HCEC 1CT (cell line): ENCODE data around the gene RBPJL.

Experiments used
- DNase-seq: peaks from one replicate; pipeline ENCODE4 v3.0.0-alpha.2; 2017

The RBPJL gene

GRCh38 chr20:45320948-45321595 is 14.4 kb downstream of the RBPJL start:
- no peak for DNase-seq

DNA sequence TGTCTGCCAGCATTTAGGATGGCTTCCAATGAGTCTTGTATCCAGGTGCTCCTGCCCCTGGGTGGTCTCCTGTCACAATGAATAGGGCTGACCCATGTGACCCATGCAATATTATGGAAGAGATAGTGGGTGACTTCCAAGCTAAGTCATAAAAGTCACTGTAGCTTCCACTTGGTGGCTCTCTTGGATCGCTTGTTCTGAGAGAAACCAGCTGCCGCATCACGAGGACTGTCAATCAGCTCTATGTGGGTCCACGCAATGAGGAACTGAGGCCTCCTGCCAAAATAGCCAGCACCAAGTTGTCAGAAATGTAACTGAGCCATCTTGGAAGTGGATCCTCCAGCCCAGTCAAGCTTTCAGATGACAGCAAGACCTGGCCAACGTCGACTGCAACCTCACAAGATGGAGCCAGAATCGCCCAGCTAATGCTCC is 16.3 kb downstream of the RBPJL start:
- DNase-seq, result no peak

GRCh38 chr20:45323731-45324130 is 17.1 kb downstream of the RBPJL start:
- DNase-seq, result peak; percentile 34

GRCh38 chr20:45325371-45325770 is 18.7 kb downstream of the RBPJL start:
- DNase-seq, result no peak

DNA sequence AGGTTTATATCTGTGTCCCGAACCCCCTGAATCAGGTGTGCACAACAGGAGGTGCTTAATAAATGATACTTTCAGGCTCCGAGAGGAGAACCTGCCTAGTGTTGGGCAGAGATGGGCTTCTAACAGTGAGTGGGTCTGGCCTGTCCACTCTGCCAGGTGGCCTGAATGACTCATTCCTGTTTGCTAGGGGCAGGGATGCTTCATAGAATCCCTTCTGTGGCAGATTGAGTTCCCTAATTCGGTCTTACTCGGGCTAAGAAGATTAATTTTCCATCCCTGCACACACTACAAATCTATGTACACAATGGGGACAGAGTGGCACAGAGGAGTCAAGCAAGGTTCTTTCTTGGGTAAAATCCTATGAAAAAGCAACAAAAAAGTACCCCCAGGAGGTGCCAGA is 21.8 kb downstream of the RBPJL start:
- no peak for DNase-seq

- DNase-seq, result no peak
These were observed 23.1 kb downstream of the RBPJL start for GRCh38 chr20:45329497-45330319.

DNA sequence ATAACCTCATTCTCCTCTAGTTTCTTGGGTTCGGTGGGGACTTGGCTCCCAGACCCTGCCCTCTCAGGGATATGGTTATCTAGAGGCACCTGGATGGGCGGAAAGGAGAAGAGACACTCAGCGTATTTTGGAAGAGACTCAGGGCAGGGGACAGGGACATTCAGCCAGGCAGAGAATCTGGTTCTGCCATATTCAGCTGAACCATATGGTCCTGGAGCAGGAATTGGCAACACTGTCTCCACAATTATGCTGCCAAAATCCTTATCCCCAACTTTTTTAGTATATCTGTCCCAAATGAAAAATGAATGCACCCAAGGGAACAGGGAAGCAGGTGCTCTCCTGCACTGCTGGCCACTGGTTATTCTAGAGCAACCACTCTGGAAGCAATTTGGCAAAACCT is 23.8 kb downstream of the RBPJL start:
- no peak for DNase-seq

DNA sequence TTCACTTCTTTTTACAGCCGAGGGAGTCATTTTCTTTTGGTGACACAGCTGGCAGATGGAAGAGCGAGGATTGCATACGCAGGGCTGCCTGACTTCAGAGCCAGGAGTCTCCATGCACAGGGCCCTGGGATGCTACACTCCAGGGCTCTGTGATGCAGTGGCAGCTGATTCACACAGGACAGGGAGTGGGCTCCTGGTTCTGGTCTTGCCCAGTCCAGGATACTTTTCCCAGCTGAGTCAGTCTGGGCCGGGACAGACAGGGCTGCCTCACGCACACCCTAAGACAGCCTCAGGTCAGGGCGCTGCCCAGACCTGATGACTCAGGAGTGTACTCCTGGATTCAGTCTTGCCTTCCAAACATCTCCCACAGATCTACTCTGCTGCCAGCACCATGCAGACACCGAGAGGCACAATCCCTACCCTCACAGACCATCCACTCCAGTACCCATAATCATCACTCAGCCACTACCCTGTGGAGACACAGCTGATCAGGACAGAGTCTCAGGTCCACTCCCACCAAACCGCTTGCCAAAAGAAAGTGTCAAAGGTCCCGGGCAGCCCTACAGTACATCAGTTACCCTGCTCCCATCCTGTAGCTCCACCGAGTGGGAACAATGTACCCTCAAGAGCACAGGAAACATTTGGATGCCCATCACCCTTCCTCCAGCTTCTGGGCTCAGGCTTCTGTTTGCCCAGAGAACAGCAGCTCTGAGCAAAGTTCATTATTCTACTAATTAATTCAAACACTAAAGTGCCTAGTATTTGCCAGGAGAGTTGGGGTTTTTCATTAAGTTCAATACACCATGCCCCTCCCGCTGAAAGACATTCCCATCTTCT is 30.1 kb downstream of the RBPJL start:
- DNase-seq, result peak; percentile 77

DNA sequence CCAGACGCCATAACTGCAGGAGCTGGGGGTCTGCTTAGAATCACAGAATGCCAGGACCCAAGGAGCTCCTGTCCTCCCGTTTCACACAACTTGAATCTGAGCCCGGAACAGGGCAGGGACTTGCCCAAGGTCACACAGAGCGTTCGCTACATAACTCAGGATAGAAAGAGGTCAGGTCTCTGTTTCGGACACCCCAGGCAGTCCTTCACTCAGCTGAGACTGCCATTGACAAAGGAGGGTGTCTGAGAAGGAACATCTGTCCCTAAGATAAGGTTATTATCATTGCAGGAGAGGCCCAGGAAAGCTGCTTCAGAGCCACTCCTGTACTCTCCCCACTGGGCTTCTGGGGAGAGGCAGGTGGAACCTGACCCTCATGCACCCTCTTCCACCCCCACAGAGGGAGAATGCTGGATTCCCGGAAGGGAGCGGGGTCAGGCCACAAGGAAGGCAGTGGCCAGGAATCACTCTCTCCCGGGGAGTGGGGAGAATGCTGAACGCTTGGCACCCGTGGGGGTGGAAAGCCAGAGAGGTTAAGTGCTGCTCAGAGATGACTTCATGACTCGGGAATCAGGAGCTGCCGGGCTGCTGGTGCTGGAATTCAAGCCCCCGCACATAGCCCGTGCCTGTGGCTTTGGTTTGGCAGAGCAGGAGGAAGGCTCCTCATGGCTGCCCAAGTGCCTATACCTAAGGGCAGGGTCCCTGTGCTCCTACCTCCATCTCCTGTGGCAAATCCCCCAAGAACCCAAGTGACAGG is 30.9 kb downstream of the RBPJL start:
- peak; percentile 92 for DNase-seq

DNA sequence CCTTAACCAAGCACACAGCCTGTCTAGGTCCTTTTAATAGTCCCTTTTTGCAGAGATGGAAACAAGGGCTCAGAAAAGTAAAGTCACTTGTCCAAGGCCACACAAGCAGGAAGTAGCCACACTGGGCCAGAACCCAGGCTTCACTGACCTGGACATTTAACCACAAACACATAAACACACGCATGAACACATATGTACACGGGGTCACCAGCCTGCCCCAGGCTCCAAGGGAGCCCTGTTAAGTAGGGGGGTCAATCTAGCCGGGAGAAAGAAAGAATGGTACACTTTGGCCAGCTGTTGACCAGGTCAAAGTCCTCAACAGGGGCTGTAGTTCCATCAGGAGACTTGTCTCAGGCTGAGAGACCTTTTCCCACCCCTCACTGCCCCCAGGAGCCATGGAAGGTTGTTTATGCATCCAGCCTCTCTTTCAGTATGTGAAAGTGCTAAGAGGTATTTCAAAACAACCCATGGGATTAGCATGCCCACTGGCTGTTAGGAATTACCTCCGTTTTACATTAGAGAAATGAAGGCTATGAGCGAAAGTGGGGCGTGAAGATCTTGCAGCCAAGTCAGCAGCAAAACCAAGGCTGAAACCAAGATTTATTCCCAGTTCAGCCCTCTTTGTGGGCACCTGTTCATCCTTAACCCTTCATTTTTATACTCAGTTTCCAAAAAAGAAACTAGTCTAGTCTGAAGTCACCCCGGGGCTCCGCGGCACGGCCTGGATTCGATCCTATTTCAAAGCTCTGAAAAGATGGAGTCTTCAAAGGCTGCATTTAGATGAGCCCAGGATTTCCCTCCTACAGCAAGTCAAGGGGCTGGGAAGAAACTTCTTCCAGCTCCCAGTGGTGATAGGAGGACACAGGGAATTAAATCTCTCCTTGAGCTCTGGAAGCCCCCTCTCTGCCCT is 31.7 kb downstream of the RBPJL start:
- DNase-seq, result peak; percentile 46

- DNase-seq, result no peak
These were observed 32.4 kb downstream of the RBPJL start for GRCh38 chr20:45339084-45339483.

- no peak for DNase-seq
These were observed 33.2 kb downstream of the RBPJL start for GRCh38 chr20:45339799-45340198.

GRCh38 chr20:45340236-45340847 is 33.7 kb downstream of the RBPJL start:
- DNase-seq, result no peak

GRCh38 chr20:45340951-45341350 is 34.3 kb downstream of the RBPJL start:
- no peak for DNase-seq

DNA sequence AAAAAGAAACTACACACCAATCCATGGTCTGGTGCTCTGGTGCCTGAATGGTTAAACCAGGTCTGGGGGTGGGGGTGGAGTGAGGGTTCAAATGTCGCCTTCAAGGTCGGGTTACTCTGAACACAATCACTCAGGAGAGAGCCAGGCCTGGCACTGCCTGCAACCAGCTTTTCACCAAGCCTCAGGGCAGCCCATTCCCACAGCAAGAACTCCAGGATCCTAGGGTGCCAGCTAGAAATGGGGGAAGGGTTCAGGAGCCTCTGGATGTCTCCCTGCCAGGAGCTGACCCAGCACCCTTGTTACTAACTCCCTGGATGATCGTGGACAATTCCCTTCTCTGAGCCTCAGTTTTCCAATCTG is 34.9 kb downstream of the RBPJL start:
- no peak for DNase-seq

GRCh38 chr20:45341939-45342854 is 35.6 kb downstream of the RBPJL start:
- no peak for DNase-seq

DNA sequence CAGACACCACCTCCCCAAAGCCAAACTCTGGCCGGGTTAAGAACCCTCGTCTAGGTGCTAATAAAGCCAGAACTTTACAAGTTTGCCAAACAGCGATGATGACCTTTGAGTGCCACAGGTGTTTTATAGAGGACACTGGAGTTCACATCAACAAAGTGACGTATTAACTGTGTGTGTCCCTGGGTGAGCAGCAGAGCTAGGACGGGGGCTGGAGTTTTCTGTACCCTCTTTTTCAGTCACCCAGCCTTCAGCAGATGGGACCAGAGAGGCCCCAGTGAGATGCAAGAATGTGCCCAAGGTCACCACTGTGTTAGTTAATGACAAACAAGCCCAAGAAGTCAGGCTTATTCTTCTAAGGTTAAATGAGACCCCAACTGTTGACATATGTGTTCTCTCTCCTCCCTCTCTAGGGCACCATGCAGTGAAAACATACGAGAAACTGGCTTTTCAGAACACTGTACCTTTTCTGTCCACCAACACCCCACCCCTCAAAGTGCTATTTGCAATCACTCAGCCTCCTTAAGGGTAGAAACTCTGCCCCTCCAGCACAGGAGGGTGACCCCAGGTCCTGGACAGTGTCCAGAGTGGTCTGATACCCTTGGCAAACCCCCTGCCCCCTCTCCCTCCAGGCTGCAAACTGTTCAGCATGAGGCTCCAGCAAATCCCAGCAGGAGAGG is 36.4 kb downstream of the RBPJL start:
- no peak for DNase-seq

GRCh38 chr20:45343532-45344167 is 37.0 kb downstream of the RBPJL start:
- no peak for DNase-seq
